HCT116 (cell line): ENCODE data around the gene POGLUT2. TPM values are rescaled to one million over a fixed set of nuclear protein-coding genes. Genes with fewer than 3 reads are reported as not detected.

Experiments used
- ATAC-seq: fragments of 200-7000 bp; cut with Tn5 transposase; 2 replicates; pipeline ENCODE4 v1.9.1; 2020; ENCODE audit warnings: mild to moderate bottlenecking, moderate library complexity
- BruUV-seq: library from RNA; stranded (reverse); fragments of 400-500 nt; replicated peaks from 2 replicates; lab custom pipeline; 2021; lab: Mats Ljungman, UMichigan
- CTCF ChIA-PET: fragments of 300-600 bp; sonication (Branson Sonifier 250); formaldehyde crosslinking; loops from one replicate; lab custom pipeline; 2021; ENCODE audit warnings: antibody characterized with exemption; lab: Charles Lee
- POLR2A ChIA-PET: fragments of 300-600, 350-600 bp; sonication (Branson Sonifier 250); formaldehyde crosslinking; loops from one replicate; lab custom pipeline; 2021; ENCODE audit warnings: antibody characterized with exemption; lab: Charles Lee
- RAD21 ChIA-PET, 2 experiments: fragments of 300-600 bp; sonication (Branson Sonifier 250); formaldehyde crosslinking; loops; one replicate each; lab custom pipeline; 2023; ENCODE audit warnings: low total read pairs in 2 of 2; ENCODE audit not compliant: uncharacterized antibody in 2 of 2, unreplicated experiment in 2 of 2, low non-redundant PET in 1 of 2; lab: Charles Lee
- DNase-seq: peaks from one replicate; pipeline ENCODE4 v3.0.0-alpha.2; 2010; ENCODE audit warnings: low read depth, low spot score
- H2AFZ ChIP-seq: fragments of 200-600 bp; shearing (Covaris generic), sonication (generic); 2 replicates; pipeline ENCODE4 v1.6.1; 2017; ENCODE audit warnings: low read depth, mixed run types, mixed read lengths, antibody characterized with exemption, low read length; ENCODE audit not compliant: poor library complexity, severe bottlenecking
- H3K27ac ChIP-seq: 2 replicates; pipeline ENCODE4 v1.5.1; 2012; ENCODE audit warnings: low read depth, low read length
- H3K27me3 ChIP-seq: fragments of 200-600 bp; sonication (generic); 2 replicates; pipeline ENCODE4 v1.6.1; 2016; ENCODE audit warnings: mixed run types, low read length, mixed read lengths; ENCODE audit not compliant: insufficient read depth
- H3K36me3 ChIP-seq, 2 experiments: fragments of 200-500 bp in 1 of 2; fragments of 200-600 bp in 1 of 2; sonication (Bioruptor generic) in 1 of 2; sonication (generic) in 1 of 2; 2 replicates each; pipeline versions ENCODE4 v1.5.1 to v1.6.1; 2014 to 2016; ENCODE audit warnings: low read length in 2 of 2, inconsistent platforms in 1 of 2, mixed read lengths in 1 of 2, mixed run types in 1 of 2; ENCODE audit not compliant: insufficient read depth in 2 of 2, control insufficient read depth in 1 of 2
- H3K4me1 ChIP-seq, 2 experiments: fragments of 200-600 bp in 1 of 2; sonication (generic) in 1 of 2; 2 replicates each; pipeline versions ENCODE4 v1.5.1 to v1.6.1; 2012 to 2017; ENCODE audit warnings: low read length in 2 of 2, inconsistent platforms in 1 of 2, mild to moderate bottlenecking in 1 of 2, mixed read lengths in 1 of 2, mixed run types in 1 of 2, moderate library complexity in 1 of 2; ENCODE audit not compliant: insufficient read depth in 2 of 2, control insufficient read depth in 1 of 2
- H3K4me2 ChIP-seq: fragments of 200-600 bp; sonication (generic); 2 replicates; pipeline ENCODE4 v1.6.1; 2017; ENCODE audit warnings: mixed run types, low read length, mixed read lengths
- H3K4me3 ChIP-seq, 2 experiments: fragments of 200-600 bp in 1 of 2; sonication (generic) in 1 of 2; replicated peaks in 1 of 2; 2 replicates each; pipeline ENCODE4 v1.5.1; 2011 to 2016; ENCODE audit warnings: low read length in 2 of 2, control low read depth in 1 of 2, low read depth in 1 of 2, mild to moderate bottlenecking in 1 of 2, mixed read lengths in 1 of 2, mixed run types in 1 of 2
- H3K79me2 ChIP-seq: fragments of 200-600 bp; sonication (generic); 2 replicates; pipeline ENCODE4 v1.6.1; 2017; ENCODE audit warnings: mild to moderate bottlenecking, mixed run types, low read length, moderate library complexity, mixed read lengths; ENCODE audit not compliant: insufficient read depth
- H3K9ac ChIP-seq: fragments of 200-600 bp; sonication (generic); 2 replicates; pipeline ENCODE4 v1.6.1; 2016; ENCODE audit warnings: low read length, mixed read lengths
- H3K9me2 ChIP-seq: fragments of 200-600 bp; sonication (generic), shearing (Covaris generic); 2 replicates; pipeline ENCODE4 v1.6.1; 2017; ENCODE audit warnings: mixed run types, mild to moderate bottlenecking, moderate library complexity; ENCODE audit not compliant: insufficient read depth
- H3K9me3 ChIP-seq, 2 experiments: fragments of 200-500 bp in 1 of 2; fragments of 200-600 bp in 1 of 2; sonication (Bioruptor generic) in 1 of 2; sonication (generic) in 1 of 2; 2 replicates each; pipeline ENCODE4 v1.6.1; 2014 to 2017; ENCODE audit warnings: low read length in 2 of 2, mixed read lengths in 2 of 2, inconsistent platforms in 1 of 2, low read depth in 1 of 2, mild to moderate bottlenecking in 1 of 2, mixed run types in 1 of 2, moderate library complexity in 1 of 2; ENCODE audit not compliant: control insufficient read depth in 1 of 2, insufficient read depth in 1 of 2
- H4K20me1 ChIP-seq: fragments of 200-600 bp; sonication (generic), shearing (Covaris generic); 2 replicates; pipeline ENCODE4 v1.6.1; 2017; ENCODE audit warnings: mixed run types, mild to moderate bottlenecking, moderate library complexity; ENCODE audit not compliant: insufficient read depth
- CBX3 ChIP-seq: IDR thresholded peaks from 2 replicates; pipeline ENCODE4 v1.6.1; 2012; ENCODE audit warnings: low read depth
- CEBPB ChIP-seq: IDR thresholded peaks from 2 replicates; pipeline ENCODE4 v1.6.1; 2012; ENCODE audit warnings: low read depth
- EGR1 ChIP-seq: IDR thresholded peaks from 2 replicates; pipeline ENCODE4 v1.6.1; 2012; ENCODE audit warnings: low read depth
- ELF1 ChIP-seq: IDR thresholded peaks from 2 replicates; pipeline ENCODE4 v1.6.1; 2012; ENCODE audit warnings: low read depth, borderline replicate concordance
- EZH2 ChIP-seq: fragments of 200-600 bp; sonication (generic); IDR thresholded peaks from 2 replicates; pipeline ENCODE4 v1.6.1; 2017; ENCODE audit warnings: antibody characterized with exemption, mixed run types
- EZH2phosphoT487 ChIP-seq: fragments of 200-600 bp; IDR thresholded peaks from 2 replicates; pipeline ENCODE4 v1.6.1; 2018; ENCODE audit warnings: antibody characterized with exemption, borderline replicate concordance
- JUND ChIP-seq: IDR thresholded peaks from 2 replicates; pipeline ENCODE4 v1.6.1; 2012
- POLR2A ChIP-seq: IDR thresholded peaks from 2 replicates; pipeline ENCODE4 v1.7.0; 2011; ENCODE audit warnings: borderline replicate concordance; ENCODE audit not compliant: insufficient read depth, insufficient read length; ENCODE audit errors: extremely low read depth
- POLR2AphosphoS5 ChIP-seq: IDR thresholded peaks from 2 replicates; pipeline ENCODE4 v1.6.1; 2011; ENCODE audit warnings: mild to moderate bottlenecking, low read depth, low read length, moderate library complexity
- RAD21 ChIP-seq: IDR thresholded peaks from 2 replicates; pipeline ENCODE4 v1.6.1; 2012; ENCODE audit warnings: low read depth, mild to moderate bottlenecking
- TCF7L2 ChIP-seq: IDR thresholded peaks from 2 replicates; pipeline ENCODE4 v1.7.0; 2011; ENCODE audit warnings: borderline replicate concordance, inconsistent platforms; ENCODE audit not compliant: insufficient read depth, insufficient read length; ENCODE audit errors: extremely low read depth
- YY1 ChIP-seq: IDR thresholded peaks from 2 replicates; pipeline ENCODE4 v1.6.1; 2011; ENCODE audit warnings: low read length, low read depth, moderate library complexity, mild to moderate bottlenecking; ENCODE audit not compliant: insufficient replicate concordance; ENCODE audit errors: extremely low read depth
- ZNF274 ChIP-seq: fragments of 200-500 bp; sonication (Bioruptor generic); IDR thresholded peaks from 2 replicates; pipeline ENCODE4 v1.6.1; 2014; ENCODE audit warnings: mild to moderate bottlenecking, low read depth, low read length, inconsistent platforms
- intact Hi-C: fragments of 100-400 bp; cut with micrococcal nuclease; formaldehyde crosslinking; loops from 2 replicates; pipeline ENCODE4 v1.10.0; 2022
- total RNA-seq: library from RNA; stranded (reverse); gene quantifications from one replicate; pipeline ENCODE4 v1.2.1, GENCODE V29; 2021; ENCODE audit not compliant: unreplicated experiment
- TF ChIP-seq, protein P1 (sequence below), 3 experiments: fragments of 200-600 bp in 1 of 3; sonication (generic) in 1 of 3; IDR thresholded peaks in 2 of 3; conservative IDR thresholded peaks in 1 of 3; 2 replicates each; pipeline ENCODE4 v1.5.1; 2012 to 2017; ENCODE audit warnings: low read depth in 2 of 3, low read length in 2 of 3, antibody characterized with exemption in 1 of 3, borderline replicate concordance in 1 of 3, control low read depth in 1 of 3, mild to moderate bottlenecking in 1 of 3, mixed read lengths in 1 of 3, mixed run types in 1 of 3, moderate library complexity in 1 of 3; ENCODE audit not compliant: insufficient read depth in 1 of 3
- TF ChIP-seq, protein P2 (sequence below): IDR thresholded peaks from 2 replicates; pipeline ENCODE4 v1.6.1; 2012
- TF ChIP-seq, protein P3 (sequence below): IDR thresholded peaks from 2 replicates; pipeline ENCODE4 v1.6.1; 2012; ENCODE audit warnings: low read depth
- TF ChIP-seq, protein P4 (sequence below): IDR thresholded peaks from 2 replicates; pipeline ENCODE4 v1.6.1; 2011; ENCODE audit warnings: mild to moderate bottlenecking, low read length, moderate library complexity; ENCODE audit not compliant: insufficient replicate concordance; ENCODE audit errors: extremely low read depth

Gene POGLUT2
- total RNA-seq, 1 experiment from 2014 or later = 4.8 TPM

DNA sequence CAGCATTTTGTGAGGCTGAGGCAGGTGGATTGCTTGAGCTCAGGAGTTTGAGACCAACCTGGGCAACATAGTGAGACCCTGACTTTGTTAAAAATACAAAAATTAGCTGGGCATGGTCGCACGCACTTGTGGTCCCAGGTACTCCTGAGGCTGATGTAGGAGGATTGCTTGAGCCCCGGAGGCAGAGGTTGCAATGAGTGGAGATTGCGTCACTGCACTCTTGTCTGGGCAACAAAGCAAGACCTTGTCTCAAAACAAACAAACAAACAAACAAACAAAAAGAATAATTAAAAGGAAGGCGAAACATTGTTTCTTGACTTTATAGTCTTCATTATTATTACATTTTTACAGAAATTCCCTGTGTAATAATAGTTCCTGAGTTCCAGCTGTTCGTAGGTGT is 16.0 kb upstream of the POGLUT2 start:
- no peaks in the 10 kb centered on the region for H4K20me1 ChIP-seq
- H3K27me3 ChIP-seq = no peaks in the 10 kb centered on the region
- TF ChIP-seq ELF1 (no peak), EZH2phosphoT487 (no peak), ZNF274 (no peak), POLR2A (no peak), CEBPB (no peak), YY1 (no peak), RAD21 (no peak), JUND (no peak), CBX3 (no peak), EGR1 (no peak), POLR2AphosphoS5 (no peak), TCF7L2 (no peak), EZH2 (no peak)
- TF ChIP-seq, protein P1, sequence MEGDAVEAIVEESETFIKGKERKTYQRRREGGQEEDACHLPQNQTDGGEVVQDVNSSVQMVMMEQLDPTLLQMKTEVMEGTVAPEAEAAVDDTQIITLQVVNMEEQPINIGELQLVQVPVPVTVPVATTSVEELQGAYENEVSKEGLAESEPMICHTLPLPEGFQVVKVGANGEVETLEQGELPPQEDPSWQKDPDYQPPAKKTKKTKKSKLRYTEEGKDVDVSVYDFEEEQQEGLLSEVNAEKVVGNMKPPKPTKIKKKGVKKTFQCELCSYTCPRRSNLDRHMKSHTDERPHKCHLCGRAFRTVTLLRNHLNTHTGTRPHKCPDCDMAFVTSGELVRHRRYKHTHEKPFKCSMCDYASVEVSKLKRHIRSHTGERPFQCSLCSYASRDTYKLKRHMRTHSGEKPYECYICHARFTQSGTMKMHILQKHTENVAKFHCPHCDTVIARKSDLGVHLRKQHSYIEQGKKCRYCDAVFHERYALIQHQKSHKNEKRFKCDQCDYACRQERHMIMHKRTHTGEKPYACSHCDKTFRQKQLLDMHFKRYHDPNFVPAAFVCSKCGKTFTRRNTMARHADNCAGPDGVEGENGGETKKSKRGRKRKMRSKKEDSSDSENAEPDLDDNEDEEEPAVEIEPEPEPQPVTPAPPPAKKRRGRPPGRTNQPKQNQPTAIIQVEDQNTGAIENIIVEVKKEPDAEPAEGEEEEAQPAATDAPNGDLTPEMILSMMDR (IDR thresholded peaks at IDR 0.05 in 2 of 3, conservative IDR thresholded peaks at IDR 0.05 in 1 of 3; ENCODE audit: borderline replicate concordance in 1 of 3, insufficient read depth in 1 of 3, low read depth in 2 of 3, low read length in 2 of 3) = no peak
- TF ChIP-seq, protein P2, sequence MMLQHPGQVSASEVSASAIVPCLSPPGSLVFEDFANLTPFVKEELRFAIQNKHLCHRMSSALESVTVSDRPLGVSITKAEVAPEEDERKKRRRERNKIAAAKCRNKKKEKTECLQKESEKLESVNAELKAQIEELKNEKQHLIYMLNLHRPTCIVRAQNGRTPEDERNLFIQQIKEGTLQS = no peak
- TF ChIP-seq, protein P3, sequence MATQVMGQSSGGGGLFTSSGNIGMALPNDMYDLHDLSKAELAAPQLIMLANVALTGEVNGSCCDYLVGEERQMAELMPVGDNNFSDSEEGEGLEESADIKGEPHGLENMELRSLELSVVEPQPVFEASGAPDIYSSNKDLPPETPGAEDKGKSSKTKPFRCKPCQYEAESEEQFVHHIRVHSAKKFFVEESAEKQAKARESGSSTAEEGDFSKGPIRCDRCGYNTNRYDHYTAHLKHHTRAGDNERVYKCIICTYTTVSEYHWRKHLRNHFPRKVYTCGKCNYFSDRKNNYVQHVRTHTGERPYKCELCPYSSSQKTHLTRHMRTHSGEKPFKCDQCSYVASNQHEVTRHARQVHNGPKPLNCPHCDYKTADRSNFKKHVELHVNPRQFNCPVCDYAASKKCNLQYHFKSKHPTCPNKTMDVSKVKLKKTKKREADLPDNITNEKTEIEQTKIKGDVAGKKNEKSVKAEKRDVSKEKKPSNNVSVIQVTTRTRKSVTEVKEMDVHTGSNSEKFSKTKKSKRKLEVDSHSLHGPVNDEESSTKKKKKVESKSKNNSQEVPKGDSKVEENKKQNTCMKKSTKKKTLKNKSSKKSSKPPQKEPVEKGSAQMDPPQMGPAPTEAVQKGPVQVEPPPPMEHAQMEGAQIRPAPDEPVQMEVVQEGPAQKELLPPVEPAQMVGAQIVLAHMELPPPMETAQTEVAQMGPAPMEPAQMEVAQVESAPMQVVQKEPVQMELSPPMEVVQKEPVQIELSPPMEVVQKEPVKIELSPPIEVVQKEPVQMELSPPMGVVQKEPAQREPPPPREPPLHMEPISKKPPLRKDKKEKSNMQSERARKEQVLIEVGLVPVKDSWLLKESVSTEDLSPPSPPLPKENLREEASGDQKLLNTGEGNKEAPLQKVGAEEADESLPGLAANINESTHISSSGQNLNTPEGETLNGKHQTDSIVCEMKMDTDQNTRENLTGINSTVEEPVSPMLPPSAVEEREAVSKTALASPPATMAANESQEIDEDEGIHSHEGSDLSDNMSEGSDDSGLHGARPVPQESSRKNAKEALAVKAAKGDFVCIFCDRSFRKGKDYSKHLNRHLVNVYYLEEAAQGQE = no peak
- TF ChIP-seq, protein P4, sequence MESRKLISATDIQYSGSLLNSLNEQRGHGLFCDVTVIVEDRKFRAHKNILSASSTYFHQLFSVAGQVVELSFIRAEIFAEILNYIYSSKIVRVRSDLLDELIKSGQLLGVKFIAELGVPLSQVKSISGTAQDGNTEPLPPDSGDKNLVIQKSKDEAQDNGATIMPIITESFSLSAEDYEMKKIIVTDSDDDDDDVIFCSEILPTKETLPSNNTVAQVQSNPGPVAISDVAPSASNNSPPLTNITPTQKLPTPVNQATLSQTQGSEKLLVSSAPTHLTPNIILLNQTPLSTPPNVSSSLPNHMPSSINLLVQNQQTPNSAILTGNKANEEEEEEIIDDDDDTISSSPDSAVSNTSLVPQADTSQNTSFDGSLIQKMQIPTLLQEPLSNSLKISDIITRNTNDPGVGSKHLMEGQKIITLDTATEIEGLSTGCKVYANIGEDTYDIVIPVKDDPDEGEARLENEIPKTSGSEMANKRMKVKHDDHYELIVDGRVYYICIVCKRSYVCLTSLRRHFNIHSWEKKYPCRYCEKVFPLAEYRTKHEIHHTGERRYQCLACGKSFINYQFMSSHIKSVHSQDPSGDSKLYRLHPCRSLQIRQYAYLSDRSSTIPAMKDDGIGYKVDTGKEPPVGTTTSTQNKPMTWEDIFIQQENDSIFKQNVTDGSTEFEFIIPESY = no peak
- no peak for DNase-seq
- H3K36me3 ChIP-seq = peaks cover 0 to 3% of the 10 kb centered on the region in 2 experiments; a peak in 1 of 4 replicates
- ChIA-PET RAD21 (no interaction called here), POLR2A (no interaction called here), CTCF (no interaction called here)
- no peak overlapping the region for H3K9ac ChIP-seq
- no peak overlapping the region for H2AFZ ChIP-seq
- no peak for ATAC-seq
- intact Hi-C loops = no loop called here
- H3K27ac ChIP-seq = no peak overlapping the region
- no peak overlapping the region for H3K4me3 ChIP-seq
- H3K79me2 ChIP-seq = peaks cover 11% of the 10 kb centered on the region
- H3K4me1 ChIP-seq = no peaks in the 10 kb centered on the region
- no peaks in the 10 kb centered on the region for H3K9me3 ChIP-seq
- H3K4me2 ChIP-seq = no peak overlapping the region
- BruUV-seq = no TSS peak
- H3K9me2 ChIP-seq = no peaks in the 10 kb centered on the region
